GM18499 (cell line): ENCODE results near the gene GP1BB.
"Not testable (repeated sequence)": the region's sequence is repeated elsewhere in the genome, so short reads cannot be mapped to it uniquely, and the experiment has no call there.

Experiments
- ATAC-seq: cut with Tn5 transposase; IDR thresholded peaks from one replicate; pipeline ENCODE4 v1.9.1; 2021; ENCODE audit warnings: moderate number of reproducible peaks; ENCODE audit not compliant: insufficient read depth, unreplicated experiment

GP1BB gene

GRCh38 chr22:19693581-19693980 is 29.8 kb upstream of the GP1BB start:
- ATAC-seq: no peak

- ATAC-seq: no peak
Measured at GRCh38 chr22:19693981-19694670, 29.2 kb upstream of the GP1BB start.

DNA sequence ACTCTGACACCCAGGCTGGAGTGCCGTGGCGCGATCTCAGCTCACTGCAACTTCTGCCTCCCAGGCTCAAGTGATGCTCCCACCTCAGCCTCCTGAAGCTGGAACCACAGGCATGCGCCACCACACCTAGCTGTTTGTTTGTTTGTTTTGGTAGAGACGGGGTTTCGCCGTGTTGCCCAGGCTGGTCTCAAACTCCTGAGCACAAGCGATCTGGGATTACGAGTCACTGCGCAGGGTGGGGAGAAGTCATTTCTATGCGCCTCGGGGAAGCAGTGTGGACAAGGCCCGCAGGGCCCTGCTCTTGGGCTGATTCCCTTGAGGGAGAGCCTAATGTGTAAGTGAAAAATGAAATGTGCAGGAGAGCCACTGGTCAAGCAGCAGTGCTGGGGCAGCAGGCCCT is 28.6 kb upstream of the GP1BB start:
- ATAC-seq: no peak

GRCh38 chr22:19696504-19697276 is 26.6 kb upstream of the GP1BB start:
- ATAC-seq: no peak

DNA sequence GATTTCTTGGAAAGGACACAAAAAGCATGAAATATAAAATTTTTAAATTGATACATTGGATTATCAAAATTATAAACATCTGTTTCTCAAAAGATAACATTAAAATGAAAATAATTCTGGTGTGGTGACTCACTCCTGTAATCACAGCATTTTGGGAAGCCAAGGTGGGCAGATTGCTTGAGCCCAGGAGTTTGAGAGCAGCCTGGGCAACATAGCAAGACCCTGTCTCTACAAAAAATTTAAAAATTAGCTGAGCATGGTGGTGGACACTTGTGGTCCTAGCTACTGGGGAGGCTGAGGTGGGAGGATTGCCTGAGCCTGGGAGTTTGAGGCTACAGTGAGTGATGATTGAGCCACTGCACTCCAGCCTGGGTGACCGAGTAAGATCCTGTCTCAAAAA is 25.5 kb upstream of the GP1BB start:
- not testable (repeated sequence) for ATAC-seq

- ATAC-seq: no peak
Measured at GRCh38 chr22:19700790-19701419, 22.4 kb upstream of the GP1BB start.

GRCh38 chr22:19701420-19702145 is 21.8 kb upstream of the GP1BB start:
- no peak for ATAC-seq

DNA sequence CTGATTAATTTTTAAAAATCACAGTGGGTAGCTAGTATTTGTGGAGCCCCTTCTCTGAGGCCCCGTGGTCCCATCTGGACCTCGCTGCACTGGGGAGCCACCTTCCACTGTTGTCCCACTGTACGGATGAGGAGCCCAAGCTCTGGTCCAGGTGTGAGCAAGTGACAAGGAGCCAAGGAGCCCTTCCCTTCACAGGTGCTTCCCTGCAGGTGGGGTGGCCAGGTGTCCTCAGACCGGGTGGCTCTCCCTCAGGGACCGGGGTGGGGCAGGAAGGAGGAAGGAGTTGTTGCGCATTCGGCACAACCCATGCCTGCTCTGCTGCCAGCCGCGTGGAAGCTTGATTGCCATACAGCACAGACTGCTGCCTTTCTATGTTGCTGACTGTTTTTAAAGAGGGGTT is 19.5 kb upstream of the GP1BB start:
- ATAC-seq: no peak

GRCh38 chr22:19704355-19705015 is 18.9 kb upstream of the GP1BB start:
- no peak for ATAC-seq

GRCh38 chr22:19705181-19705934 is 18.0 kb upstream of the GP1BB start:
- ATAC-seq: no peak

DNA sequence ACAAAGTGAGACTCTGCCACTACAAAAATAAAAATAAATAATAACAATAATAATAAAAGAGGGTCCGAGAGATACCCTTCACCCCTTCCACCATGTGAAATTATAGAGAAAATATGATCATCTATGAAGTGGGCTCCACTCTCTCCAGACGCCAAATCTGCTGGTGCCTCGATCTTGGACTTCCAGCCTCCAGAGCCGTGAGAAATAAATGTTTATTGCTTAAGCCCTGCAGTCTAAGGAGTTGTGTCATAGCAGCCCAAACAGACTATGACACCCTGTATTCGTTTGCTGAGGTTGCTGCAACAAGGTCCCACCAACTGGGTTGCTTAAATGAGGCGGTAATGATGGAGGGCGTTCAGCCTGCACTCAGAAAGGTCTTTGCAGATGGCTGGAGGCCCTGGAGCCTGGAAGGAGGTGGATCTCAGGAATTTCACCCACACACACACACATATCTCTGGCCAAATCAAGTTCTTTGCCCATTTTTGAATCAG is 16.6 kb upstream of the GP1BB start:
- ATAC-seq: no peak

- no peak for ATAC-seq
Measured at GRCh38 chr22:19707347-19708290, 15.7 kb upstream of the GP1BB start.

DNA sequence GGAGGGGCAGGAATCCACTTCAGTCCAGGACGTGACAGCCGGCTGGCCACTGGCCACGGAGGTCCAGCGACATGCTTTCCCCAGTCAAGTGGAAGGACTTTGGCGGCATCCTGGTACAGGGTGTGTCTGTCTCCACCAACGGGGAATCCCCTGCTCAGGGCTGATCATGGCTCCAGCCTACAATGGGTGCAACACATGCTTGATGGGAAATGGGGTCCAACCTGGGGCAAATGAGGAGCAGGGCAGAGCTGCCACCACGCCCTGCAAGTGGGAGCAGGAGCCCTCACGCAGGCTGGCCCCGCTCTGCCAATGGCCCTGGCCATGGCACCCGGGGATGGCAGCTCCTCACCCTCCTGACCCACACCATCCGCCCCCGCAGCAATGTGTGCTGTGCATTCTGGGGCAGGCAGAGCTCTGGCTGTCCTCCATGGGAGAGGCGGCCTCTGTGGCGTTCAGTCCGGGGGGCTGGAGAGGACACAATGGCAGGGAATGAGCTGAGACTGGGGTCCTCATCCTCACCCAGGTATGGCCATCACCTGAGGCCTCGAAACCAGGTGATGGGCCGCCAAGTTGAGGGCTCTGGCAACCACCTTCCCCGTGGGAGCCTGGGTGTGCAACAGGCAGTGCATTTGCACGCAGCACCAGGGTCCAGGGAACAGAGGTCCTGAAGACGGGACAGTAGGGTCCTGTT is 14.9 kb upstream of the GP1BB start:
- no peak for ATAC-seq

DNA sequence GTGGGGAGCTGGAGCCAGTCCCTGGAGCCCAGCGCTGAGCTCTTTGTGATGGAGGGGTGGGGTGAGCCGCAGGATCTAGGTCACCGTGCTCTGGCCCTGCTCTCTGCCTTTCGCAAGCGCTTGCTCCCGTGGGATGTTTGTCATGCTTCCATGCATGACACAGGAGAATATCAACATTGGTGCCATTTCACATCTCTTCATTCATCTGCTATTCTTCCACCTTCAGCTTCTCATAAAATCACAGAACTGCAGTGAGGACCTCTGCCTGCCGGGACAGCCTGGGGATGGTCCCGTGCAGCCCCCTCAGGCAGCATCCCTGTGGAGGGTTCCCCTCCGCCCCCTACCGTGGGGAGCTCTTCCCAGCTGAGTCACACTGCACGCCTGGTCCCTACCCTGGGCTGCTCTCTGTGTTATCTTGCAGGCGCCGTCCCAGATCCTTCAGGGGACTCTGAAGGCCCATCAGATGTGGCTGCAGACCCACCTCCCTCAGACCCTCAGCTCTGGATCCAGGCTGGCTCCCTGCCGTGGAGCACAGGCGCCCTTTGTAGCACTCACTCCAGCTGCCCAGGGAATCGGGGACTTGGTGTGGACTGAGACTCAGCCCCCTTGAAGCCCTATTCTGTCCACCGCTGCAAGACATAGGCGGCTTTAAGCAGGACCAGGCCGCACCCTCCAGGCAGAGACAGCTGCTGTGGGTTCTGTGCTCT is 14.1 kb upstream of the GP1BB start:
- ATAC-seq: no peak

- ATAC-seq: no peak
Measured at GRCh38 chr22:19710020-19710768, 13.1 kb upstream of the GP1BB start.

DNA sequence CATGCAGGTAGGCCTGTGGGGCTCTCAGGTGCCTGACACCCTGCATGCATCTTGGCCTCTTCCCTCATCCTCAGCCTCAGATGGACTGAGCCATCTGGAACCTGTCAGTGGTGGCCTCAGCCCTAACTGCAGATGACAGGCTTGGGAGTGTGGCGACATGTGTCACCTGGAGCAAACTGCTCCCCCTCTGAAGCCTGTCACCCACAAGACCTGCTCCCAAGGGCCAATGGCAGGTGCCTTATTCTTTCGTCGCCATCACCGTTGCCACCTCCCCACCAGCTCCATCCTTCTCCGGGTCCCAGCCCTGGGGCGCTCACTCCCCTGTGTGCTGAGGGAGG is 12.6 kb upstream of the GP1BB start:
- ATAC-seq: no peak

DNA sequence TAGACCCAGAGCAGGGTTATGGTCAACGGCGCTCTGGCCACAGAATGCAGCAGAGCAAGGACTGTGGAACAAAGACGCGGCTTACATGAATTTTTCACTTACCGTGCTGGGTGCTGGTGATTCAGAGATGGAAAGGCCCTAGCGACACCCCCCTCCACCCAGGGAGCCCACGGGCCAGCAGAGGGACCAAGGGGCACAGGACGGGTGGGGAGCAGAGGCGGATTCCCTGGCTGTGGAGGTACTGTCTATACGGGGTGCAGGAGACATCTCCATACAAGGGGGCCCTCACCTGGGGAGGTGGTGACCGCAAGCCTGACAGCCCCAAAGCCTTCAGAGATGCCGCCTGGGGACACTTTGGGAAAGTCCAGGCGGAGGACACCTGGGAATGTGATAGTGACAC is 10.1 kb upstream of the GP1BB start:
- ATAC-seq: no peak
